AG04450 (cell line): Measurements from ENCODE around the gene BMPER. TPM values are rescaled to one million over a fixed set of nuclear protein-coding genes. Genes with fewer than 3 reads are reported as not detected.

Experiments
- CTCF ChIA-PET: fragments of 300-600, 350-600 bp; formaldehyde crosslinking; extraction: SDS; loops from one replicate; lab custom pipeline; 2022; ENCODE audit warnings: antibody characterized with exemption, inconsistent platforms; lab: Charles Lee
- POLR2A ChIA-PET: fragments of 350-600 bp; formaldehyde crosslinking; extraction: SDS; loops from one replicate; lab custom pipeline; 2021; ENCODE audit warnings: antibody characterized with exemption, inconsistent platforms; lab: Yijun Ruan, JAX
- DNase-seq: peaks from one replicate; pipeline ENCODE4 v3.0.0-alpha.2; 2011; ENCODE audit warnings: low read depth, low spot score
- H3K27ac ChIP-seq: one replicate; pipeline ENCODE4 v1.5.1; 2012; ENCODE audit warnings: low read depth, low read length, control low read depth
- H3K27me3 ChIP-seq: one replicate; pipeline ENCODE4 v1.6.0; 2012; ENCODE audit warnings: low read length; ENCODE audit not compliant: control insufficient read depth, insufficient read depth
- H3K4me3 ChIP-seq: 2 replicates; pipeline ENCODE4 v1.5.1; 2011; ENCODE audit warnings: mild to moderate bottlenecking, low read depth, low read length, control low read depth
- H3K9me3 ChIP-seq: 2 replicates; pipeline ENCODE4 v1.5.1; 2012; ENCODE audit warnings: low read length; ENCODE audit not compliant: control insufficient read depth, insufficient read depth
- CTCF ChIP-seq: IDR thresholded peaks from 2 replicates; pipeline ENCODE4 v1.5.1; 2011; ENCODE audit warnings: low read depth, low read length, control low read depth, inconsistent platforms
- polyA plus RNA-seq: library from polyadenylated mRNA; depleted of rRNA; stranded (reverse); fragments of >200 nt; gene quantifications from 2 replicates; pipeline ENCODE4 v1.2.3, GENCODE V29; 2011

Gene BMPER
- polyA plus RNA-seq, 1 experiment: 1.1 TPM

- H3K27ac ChIP-seq: no peak overlapping the region
- POLR2A ChIA-PET: no interaction called here
- H3K9me3 ChIP-seq: no peaks in the 10 kb centered on the region
- H3K4me3 ChIP-seq: no peak overlapping the region
- CTCF ChIA-PET: interaction anchor here (0.6 kb wide), 3 partner anchors 24 to 106 kb away, joined by 3 to 6 read pairs (median 4); no protein-coding TSS in a partner anchor
- no peak for DNase-seq
- no peak for TF ChIP-seq CTCF
- H3K27me3 ChIP-seq: no peaks in the 10 kb centered on the region
These were observed 133.6 kb downstream of the BMPER start for GRCh38 chr7:34038816-34039470.

GRCh38 chr7:34041707-34042106 is 136.4 kb downstream of the BMPER start:
- H3K27me3 ChIP-seq: no peaks in the 10 kb centered on the region
- ChIA-PET CTCF (interaction anchor here (1.2 kb wide), 1 partner anchor 109 kb away, joined by 3 read pairs; no protein-coding TSS in a partner anchor), POLR2A (interaction anchor here (0.5 kb wide), 1 partner anchor 17 kb away, joined by 3 read pairs; no protein-coding TSS in a partner anchor)
- TF ChIP-seq CTCF: no peak
- no peak overlapping the region for H3K27ac ChIP-seq
- H3K4me3 ChIP-seq: no peak overlapping the region
- DNase-seq: no peak
- no peaks in the 10 kb centered on the region for H3K9me3 ChIP-seq

- POLR2A ChIA-PET: no interaction called here
These were observed 137.1 kb downstream of the BMPER start for GRCh38 chr7:34042406-34042805.

GRCh38 chr7:34043461-34044305 is 138.3 kb downstream of the BMPER start:
- POLR2A ChIA-PET: no interaction called here

More at GRCh38 chr7:34042406-34042805, 137.1 kb downstream of the BMPER start:
- Histone ChIP-seq H3K9me3 (no peaks in the 10 kb centered on the region), H3K27me3 (no peaks in the 10 kb centered on the region), H3K4me3 (no peak overlapping the region), H3K27ac (no peak overlapping the region)
- no peak for DNase-seq
- no peak for TF ChIP-seq CTCF
- CTCF ChIA-PET: interaction anchor here (1.2 kb wide), 1 partner anchor 110 kb away, joined by 3 read pairs; no protein-coding TSS in a partner anchor

More at GRCh38 chr7:34043461-34044305, 138.3 kb downstream of the BMPER start:
- Histone ChIP-seq H3K27ac (no peak overlapping the region), H3K4me3 (no peak overlapping the region), H3K9me3 (no peaks in the 10 kb centered on the region), H3K27me3 (no peaks in the 10 kb centered on the region)
- no peak for DNase-seq
- CTCF ChIA-PET: no interaction called here
- TF ChIP-seq CTCF: no peak
